Stimulated activated CD4-positive, alpha-beta T cell treated with anti-CD3 and anti-CD28 coated beads, TNF-alpha, amount 100 ng/mL, for 48 hours (primary cell): ENCODE measurements around the gene ZNF687.
"Not testable (repeated sequence)": the region's sequence is repeated elsewhere in the genome, so short reads cannot be mapped to it uniquely, and the experiment has no call there.

Source experiments
- DNase-seq, 3 donors: peaks; one replicate each; pipeline ENCODE4 v3.0.0-alpha.2; 2020; ENCODE audit warnings: low read depth in 3 of 3

ZNF687 gene, protein sequence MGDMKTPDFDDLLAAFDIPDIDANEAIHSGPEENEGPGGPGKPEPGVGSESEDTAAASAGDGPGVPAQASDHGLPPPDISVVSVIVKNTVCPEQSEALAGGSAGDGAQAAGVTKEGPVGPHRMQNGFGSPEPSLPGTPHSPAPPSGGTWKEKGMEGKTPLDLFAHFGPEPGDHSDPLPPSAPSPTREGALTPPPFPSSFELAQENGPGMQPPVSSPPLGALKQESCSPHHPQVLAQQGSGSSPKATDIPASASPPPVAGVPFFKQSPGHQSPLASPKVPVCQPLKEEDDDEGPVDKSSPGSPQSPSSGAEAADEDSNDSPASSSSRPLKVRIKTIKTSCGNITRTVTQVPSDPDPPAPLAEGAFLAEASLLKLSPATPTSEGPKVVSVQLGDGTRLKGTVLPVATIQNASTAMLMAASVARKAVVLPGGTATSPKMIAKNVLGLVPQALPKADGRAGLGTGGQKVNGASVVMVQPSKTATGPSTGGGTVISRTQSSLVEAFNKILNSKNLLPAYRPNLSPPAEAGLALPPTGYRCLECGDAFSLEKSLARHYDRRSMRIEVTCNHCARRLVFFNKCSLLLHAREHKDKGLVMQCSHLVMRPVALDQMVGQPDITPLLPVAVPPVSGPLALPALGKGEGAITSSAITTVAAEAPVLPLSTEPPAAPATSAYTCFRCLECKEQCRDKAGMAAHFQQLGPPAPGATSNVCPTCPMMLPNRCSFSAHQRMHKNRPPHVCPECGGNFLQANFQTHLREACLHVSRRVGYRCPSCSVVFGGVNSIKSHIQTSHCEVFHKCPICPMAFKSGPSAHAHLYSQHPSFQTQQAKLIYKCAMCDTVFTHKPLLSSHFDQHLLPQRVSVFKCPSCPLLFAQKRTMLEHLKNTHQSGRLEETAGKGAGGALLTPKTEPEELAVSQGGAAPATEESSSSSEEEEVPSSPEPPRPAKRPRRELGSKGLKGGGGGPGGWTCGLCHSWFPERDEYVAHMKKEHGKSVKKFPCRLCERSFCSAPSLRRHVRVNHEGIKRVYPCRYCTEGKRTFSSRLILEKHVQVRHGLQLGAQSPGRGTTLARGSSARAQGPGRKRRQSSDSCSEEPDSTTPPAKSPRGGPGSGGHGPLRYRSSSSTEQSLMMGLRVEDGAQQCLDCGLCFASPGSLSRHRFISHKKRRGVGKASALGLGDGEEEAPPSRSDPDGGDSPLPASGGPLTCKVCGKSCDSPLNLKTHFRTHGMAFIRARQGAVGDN

DNA sequence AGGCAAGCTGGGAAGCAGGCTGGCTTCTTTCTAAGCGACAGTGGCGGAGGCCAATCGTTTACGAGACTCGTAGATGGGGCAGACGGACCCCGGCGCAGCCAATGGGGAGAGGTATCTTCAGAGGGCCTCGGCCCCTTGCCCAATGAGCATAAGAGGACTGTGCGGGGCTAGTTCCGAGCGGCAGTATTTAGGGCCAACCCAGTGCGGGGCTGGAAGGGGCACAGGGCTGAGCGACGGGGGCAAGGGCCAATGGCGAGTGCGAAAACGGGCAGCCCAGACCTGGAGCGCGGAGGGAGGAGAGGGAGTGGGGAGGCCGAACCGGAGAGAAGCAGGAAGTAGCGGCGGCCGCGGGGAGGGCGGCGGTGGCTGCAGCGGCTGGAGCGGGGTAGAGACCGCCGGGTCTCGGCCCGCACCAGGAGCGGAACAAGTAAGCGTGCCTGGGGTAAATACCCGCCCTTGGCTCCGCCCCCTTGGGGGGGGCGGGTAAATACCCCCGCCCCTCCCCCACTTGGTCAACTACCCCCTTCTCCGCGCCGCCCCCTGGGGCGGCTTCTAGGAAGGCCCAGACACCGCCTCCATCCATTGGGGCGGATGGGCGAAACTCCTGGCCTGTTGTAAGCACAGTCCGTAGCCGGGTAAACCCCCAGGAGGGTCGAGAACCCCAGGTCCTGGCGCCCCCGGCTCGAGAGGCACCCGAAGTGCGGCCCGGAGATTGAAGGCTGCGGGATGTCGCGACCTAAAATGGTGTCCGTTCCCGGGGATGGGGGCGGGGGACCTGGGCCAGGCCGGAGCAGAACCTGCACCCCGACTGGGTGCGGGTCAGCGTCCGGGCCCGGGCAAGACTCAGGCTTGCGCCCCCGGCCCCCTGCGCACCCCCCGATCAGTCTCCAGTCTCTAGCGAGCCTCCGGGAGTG is at the start of gene ZNF687:
TSS of gene ZNF687 (plus strand) at position 331 of the 914 bp plus-strand sequence. CDS start 3,993 bp downstream, outside the sequence.
- DNase-seq = peak; percentile 98 to 99 (median 98)

DNA sequence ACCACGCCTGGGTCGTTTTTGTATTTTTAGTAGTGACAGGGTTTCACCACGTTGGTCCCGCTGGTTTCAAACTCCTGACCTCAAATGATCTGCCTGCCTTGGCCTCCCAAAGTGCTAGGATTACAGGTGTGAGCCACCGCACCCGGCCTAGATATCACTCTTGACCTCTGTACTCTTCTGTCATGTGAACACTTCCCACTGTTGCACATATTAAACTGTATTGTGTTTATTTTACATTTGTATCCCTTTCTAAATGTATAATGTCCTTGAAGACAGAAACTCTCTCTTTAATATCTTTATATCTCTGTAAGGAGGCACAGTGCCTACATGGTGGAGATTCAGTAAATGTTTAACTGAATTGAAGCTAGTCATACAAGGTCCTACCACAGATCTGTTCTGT is 46.9 kb upstream of the ZNF687 start:
- no peak for DNase-seq

DNA sequence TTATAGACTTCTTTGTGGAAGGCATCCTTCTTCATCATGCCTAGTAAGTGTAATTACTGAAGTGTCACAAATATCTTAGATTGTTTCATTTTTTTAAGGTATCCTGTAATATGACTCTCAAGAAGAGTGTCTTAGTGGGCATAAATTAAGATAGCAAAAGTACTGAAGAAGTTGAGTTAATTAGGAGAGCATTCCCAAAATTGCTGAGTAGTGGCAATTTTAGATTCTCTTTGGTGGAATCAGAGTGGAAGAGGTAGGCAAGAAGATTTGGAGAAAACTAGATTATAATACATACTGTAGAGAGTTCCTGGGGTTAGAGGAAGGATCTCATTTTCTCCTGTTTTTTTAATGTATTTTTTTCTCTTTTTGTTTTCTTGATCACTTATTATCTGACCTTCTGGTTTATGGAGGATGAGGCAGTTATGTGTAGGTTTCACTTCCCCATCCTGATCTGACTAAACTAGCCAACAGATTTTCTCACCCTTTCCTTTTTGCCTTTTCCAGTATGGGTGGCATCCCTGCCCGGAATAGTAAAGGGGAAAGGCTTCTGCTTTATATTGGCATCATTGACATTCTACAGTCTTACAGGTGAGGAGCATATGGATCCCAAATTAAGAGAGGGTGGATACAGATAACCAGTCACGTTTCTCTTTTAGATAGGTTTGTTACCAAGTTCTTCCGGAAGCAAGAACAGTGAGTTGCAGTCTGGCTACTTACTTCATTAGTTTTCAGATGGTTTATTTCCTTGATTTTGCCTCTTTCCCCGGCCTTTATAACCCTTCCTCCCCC is 44.2 kb upstream of the ZNF687 start:
- no peak for DNase-seq

DNA sequence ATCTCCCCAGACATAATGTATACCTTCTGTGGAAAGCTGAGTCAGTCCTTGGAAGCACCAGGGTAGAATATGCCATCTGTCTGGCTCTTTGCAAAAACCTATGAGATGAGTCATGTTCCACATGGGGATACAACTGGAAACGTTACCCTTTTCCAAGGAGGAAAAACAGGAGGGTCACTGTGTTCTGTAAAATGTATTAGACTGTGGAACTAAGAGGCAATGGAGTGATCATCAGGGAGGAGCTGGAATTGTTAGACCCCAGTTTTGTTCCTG is 43.7 kb upstream of the ZNF687 start:
- DNase-seq = no peak

DNA sequence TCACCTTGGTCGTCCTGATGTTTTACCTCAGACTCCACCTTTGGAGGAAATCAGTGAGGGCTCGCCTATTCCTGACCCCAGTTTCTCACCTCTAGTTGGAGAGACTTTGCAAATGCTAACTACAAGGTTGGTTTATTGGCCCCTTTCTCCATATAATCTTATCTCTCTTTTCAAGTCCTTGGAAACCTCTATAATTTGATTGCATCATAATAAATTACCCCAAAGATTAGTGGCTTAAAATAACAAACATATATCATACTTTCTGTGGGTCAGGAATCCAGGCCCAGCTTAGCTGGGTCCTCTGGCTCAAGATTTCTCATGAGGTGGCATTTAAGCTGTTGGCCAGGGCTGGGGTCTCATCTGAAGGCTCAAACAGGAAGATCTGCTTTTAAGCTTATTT is 39.7 kb upstream of the ZNF687 start:
- DNase-seq = no peak

DNA sequence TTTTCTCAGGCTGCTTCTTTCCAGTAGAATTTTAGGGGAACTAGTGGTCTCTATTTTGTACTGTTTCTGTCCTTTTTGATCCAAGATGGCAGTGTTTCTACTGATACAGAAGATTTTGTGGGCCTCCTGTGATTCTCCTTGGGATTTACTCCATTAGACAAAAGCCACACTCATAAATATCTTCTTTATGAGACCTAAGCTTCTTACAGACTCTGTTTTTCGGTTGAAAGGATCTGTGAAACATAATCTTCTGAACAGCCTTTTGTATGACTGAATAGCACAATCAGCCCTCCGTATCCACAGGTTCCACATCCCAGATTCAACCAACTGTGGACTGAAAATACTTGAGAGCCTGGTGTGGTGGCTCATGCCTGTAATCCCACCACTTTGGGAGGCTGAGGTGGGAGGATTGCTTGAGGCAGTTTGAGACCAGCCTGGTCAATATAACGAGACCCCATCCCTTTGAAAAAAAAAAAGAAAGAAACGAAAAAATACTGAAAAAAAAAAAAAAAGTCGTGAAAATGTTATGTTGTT is 38.3 kb upstream of the ZNF687 start:
- no peak for DNase-seq

DNA sequence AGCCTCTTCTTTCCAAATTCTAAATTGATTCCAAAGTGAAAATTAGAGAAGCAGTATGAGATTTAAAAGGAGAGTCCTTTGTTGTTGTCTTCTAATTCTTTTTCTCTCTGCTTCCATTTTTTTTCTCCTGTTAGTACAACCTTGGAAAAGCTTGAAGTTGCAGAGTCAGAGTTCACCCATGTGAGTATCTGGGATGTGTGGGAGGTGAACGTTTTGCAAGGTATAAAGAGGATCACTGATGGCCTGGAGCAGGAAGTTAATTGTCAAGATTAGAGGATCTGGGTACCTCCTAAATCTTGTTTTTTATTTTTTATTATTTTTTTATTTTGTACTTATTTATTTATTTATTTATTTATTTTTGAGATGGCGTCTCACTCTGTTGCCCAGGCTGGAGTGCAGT is 35.3 kb upstream of the ZNF687 start:
- no peak for DNase-seq

DNA sequence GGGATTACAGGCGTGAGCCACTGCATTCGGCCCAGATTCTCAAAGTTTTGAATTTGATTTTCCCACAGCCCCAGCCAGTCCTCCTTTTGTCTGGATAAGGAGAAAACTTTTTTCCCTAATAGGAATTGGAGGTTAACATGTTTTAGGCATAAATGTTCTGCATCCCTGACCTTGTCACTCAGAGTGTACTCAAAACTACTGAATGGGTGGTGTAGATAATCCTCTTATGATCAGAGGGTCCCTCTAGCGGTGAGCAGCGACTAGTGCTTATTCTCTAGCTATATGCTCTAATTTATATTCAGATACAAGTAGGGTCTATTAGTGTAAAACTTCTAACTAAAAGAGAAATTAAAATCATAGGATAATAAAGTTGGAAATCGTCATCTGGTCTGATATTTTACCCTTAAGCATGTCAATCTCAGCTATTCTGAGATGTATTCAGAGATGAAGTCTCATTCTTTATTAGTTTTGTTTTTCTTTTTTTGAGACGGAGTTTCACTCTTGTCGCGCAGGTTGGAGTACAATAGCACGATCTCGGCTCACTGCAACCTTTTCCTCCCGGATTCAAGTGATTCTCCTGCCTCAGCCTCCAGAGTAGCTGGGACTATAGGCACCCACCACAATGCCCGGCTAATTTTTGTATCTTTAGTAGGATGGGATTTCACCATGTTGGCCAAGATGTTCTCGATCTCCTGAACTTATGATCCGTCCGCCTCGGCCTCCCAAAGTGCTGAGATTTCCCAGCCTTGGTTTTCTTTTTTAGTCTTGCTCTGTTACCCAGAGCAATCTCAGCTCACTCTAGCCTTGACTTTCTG is 30.2 kb upstream of the ZNF687 start:
- DNase-seq = peak; percentile 28 to 56 (median 32)

DNA sequence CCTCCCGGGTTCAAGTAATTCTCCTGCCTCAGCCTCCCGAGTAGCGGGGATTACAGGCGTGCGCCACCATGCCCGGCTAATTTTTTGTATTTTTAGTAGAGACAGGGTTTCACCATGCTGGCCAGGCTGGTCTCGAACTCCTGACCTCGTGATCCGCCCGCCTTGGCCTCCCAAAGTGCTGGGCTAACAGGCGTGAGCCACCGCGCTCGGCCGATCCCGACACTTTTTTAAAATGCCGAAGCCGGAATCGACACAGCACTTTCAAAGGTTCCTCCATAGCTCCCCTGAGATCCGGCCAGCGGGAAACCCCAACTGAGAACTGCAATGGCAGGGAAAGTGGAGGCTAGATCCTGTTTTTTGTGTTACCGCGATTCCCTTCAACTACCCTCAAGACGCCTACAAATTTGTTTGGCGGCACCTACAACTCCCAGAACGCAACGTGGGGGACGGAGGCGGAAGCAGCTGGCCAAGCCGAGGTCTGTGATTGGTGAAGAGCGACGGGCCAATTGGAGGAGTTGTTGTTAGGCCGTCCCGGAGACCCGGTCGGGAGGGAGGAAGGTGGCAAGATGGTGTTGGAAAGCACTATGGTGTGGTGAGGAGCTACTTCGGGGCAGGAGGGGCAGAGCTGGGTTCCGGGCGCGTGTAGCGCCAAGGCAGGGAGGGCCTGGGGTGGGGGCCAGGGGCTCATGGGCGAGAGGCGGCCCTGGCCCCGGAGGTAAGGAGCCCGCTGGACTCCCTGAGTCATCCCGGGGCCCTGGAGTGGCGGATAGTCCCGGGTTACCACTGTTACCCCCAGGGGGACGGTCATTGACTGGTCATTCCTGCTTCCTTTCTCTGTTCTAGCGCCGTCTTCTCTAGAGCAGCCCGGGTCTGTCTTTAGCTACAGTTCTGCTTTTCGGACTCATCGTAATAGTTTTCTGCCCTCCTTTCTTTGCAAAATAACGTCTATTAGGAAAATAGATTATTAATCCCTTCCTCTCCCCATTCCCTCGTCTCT is 27.6 kb upstream of the ZNF687 start, which contains the start of gene PSMD4:
TSS of gene PSMD4 (plus strand) at position 518 of the 997 bp plus-strand sequence. CDS start at position 567, 49 bp downstream.
- DNase-seq = peak; percentile 85 to 88 (median 88)

DNA sequence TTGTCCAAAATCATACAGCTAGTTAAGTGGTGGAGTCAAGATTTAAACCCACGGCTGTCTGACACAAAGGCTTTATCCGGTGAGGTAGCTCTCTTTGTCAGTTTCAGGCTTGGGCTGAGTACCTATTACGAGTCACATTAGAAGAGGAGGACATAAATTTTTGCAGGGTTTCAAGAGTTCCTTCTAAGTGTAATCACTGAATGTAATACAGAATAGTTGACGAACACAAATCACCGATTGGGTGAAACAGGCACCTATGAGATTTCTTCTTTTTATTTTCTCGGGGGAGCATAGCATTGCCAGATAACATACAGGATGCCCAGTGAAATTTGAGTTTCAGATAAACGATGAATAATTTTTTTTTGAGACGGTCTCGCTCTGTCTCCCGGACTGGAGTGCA is 26.7 kb upstream of the ZNF687 start:
- no peak for DNase-seq

DNA sequence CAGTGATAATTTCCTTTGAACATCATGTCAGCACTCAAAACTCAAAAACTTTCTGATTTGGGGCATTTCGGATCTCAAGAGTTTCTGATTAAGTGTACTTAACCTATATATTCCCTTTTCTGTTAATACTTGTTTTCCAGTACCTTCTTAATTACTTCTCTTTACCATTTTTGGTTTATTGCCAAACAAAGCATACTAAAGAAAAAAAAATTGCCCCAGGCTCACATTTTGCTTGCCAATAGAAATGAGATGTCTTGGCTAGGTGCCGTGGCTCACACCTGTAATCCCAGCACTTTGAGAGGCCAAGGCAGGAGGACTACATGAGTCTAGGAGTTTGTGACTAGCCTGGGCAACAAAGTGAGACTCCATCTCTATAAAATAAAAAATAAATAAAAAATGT is 22.7 kb upstream of the ZNF687 start:
- DNase-seq = no peak

DNA sequence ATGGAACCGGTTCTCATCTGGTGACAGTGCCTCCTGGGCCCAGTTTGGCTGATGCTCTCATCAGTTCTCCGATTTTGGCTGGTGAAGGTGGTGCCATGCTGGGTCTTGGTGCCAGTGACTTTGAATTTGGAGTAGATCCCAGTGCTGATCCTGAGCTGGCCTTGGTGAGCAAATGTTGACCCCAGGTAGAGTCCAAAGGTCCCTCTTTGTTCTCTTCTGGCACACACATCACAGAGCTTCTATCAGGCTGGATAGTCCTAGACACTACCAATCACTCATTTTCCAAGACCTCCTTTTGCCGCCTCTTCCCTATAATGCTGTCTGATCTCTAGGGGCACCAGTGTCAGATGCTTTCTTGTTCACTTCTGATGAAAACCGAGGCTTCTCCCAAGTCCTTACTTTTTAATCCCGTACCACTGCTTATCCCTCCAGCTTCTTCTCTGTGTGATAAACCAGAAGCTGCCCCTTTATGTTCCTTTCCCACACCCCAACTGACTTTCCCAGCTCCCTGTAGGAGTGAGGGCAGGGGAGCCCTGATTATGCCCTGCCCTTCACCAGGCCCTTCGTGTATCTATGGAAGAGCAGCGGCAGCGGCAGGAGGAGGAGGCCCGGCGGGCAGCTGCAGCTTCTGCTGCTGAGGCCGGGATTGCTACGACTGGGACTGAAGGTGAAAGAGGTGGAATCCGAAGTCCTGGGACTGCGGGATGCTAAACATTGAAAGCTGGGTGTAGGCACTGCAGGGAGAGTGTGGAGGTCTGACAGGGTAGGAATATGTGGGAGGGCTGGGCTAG is 16.5 kb upstream of the ZNF687 start:
- no peak for DNase-seq

DNA sequence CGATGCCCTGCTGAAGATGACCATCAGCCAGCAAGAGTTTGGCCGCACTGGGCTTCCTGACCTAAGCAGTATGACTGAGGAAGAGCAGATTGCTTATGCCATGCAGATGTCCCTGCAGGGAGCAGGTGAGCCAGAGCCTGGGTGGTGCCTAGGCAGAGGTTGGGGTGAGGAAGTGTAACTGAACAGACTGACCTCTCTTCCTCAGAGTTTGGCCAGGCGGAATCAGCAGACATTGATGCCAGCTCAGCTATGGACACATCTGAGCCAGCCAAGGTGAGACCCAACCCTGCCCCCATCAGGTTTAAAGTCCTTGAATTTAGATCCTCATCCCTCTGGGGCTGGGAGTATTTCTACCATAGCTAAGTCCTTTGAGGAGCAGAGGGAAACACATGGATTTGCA is 15.8 kb upstream of the ZNF687 start:
- DNase-seq = no peak

DNA sequence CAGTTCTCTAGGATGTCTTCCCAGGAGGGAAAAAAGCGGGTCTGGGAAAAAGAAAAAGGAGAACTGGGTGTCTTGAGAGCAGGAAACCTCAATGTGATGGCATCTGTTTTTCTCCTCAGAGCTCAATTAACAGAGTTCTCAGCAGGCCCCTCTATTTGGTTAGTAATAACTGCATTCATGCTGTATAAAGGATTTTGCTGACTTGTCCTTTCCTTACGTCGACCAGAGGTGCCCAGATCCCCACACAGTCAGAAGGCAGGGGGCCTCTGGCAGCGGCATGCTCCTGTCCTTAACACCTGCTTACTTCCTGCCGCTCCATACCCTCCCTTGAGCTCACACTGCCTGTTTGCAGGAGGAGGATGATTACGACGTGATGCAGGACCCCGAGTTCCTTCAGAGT is 15.3 kb upstream of the ZNF687 start:
- DNase-seq = no peak

DNA sequence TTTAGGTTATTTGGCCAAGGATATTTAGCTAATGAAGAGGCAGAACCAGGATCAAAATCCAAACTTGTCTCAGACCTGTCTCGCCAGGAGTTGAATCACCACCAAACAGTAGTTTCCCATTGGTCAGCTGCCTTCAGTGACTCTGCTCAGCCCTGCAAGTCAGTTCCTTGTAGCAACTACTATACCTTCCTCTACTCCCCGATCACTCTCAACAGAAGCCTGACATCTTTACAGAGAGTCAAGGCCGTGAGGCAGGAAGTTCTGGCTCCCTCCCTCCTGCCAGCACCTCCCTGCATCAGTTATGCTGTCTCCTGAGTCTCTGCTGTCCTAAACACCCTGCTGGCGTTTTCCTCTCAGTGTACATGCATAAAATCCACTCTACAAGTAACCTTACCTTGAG is 14.3 kb upstream of the ZNF687 start:
- DNase-seq = no peak

DNA sequence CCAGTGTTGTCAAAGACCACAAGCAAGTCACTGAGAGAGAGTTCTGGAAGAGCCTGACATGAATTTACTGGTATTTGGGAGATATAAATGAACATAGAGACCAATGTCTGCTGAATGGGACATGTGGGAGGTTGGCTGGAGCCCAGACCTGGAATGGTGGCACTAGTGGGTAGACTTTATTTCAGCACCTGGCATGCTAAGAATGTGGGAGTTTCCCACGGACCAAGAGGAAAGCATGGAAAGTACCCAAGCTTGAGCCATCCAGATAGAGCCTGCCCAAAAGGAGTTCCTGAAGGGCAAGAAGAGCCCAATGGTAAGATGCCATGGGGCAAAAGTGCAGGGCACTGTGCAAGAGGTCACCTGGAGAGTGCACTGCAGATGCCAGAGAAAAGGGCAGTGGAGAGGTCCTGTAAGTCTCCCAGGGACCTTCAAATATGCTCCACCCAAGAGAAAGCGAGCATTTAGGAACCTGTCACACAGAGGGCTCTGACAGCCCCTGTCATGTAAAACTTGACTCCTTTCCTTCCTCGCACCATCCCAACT is 8.1 kb upstream of the ZNF687 start:
- DNase-seq = no peak

DNA sequence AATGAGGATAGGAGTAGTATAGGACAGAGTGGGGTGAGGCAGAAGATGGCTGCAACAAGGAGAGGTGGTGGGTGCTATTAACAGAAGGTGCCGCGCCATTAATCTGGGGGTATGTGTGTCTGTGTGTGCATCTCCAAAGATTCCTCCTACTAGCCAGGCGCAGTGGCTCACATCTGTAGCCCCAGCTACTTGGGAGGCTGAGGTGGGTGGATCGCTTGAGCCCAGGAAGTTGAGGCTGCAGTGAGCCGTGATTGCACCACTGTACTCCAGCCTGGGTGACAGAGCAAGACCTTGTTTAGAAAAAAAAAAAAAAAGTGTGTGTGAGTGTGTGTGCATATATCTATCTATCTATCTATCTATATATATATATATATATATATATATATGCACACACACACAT is 6.8 kb upstream of the ZNF687 start:
- DNase-seq = not testable (repeated sequence)
